ENCODE measurements around the gene FBXW2. TPM values are rescaled to one million over a fixed set of nuclear protein-coding genes. Genes with fewer than 3 reads are reported as not detected.

FBXW2 gene
- total RNA-seq, 1 donor from 2014 or later: 72.9 TPM

GRCh38 chr9:120833325-120833724 lies 40.1 kb upstream of the FBXW2 start:
- no peak for DNase-seq (ENCODE audit: low spot score)
- H3K27ac Mint-ChIP-seq (ENCODE audit: unreplicated experiment): no peak overlapping the region
- peaks cover 38% of the 10 kb centered on the region for H3K36me3 Mint-ChIP-seq (ENCODE audit: low read depth)
- no peak for TF ChIP-seq CTCF (IDR thresholded peaks at IDR 0.05)
- H3K4me3 Mint-ChIP-seq (ENCODE audit: unreplicated experiment): no peak overlapping the region
- peaks cover 9% of the 10 kb centered on the region for H3K4me1 Mint-ChIP-seq (ENCODE audit: low read depth)
- no peaks in the 10 kb centered on the region for H3K27me3 Mint-ChIP-seq (ENCODE audit: low read depth)
- H3K9me3 Mint-ChIP-seq (ENCODE audit: low read depth): no peaks in the 10 kb centered on the region

GRCh38 chr9:120832807-120833206 lies 39.6 kb upstream of the FBXW2 start:
- H3K9me3 Mint-ChIP-seq (ENCODE audit: low read depth): no peaks in the 10 kb centered on the region
- H3K27ac Mint-ChIP-seq (ENCODE audit: unreplicated experiment): no peak overlapping the region
- no peak for DNase-seq (ENCODE audit: low spot score)
- no peak for TF ChIP-seq CTCF (IDR thresholded peaks at IDR 0.05)
- H3K36me3 Mint-ChIP-seq (ENCODE audit: low read depth): peaks cover 36% of the 10 kb centered on the region
- no peak overlapping the region for H3K4me3 Mint-ChIP-seq (ENCODE audit: unreplicated experiment)
- no peaks in the 10 kb centered on the region for H3K27me3 Mint-ChIP-seq (ENCODE audit: low read depth)
- H3K4me1 Mint-ChIP-seq (ENCODE audit: low read depth): peaks cover 7% of the 10 kb centered on the region

GRCh38 chr9:120830865-120831264 lies 37.6 kb upstream of the FBXW2 start:
- Mint-ChIP-seq H3K4me1 (ENCODE audit: low read depth) (no peaks in the 10 kb centered on the region), H3K27me3 (ENCODE audit: low read depth) (no peaks in the 10 kb centered on the region), H3K36me3 (ENCODE audit: low read depth) (peaks cover 44% of the 10 kb centered on the region), H3K27ac (ENCODE audit: unreplicated experiment) (no peak overlapping the region), H3K9me3 (ENCODE audit: low read depth) (no peaks in the 10 kb centered on the region), H3K4me3 (ENCODE audit: unreplicated experiment) (no peak overlapping the region)
- DNase-seq (ENCODE audit: low spot score): no peak
- TF ChIP-seq CTCF (IDR thresholded peaks at IDR 0.05): no peak

- peaks cover 44% of the 10 kb centered on the region for H3K36me3 Mint-ChIP-seq (ENCODE audit: low read depth)
- H3K4me1 Mint-ChIP-seq (ENCODE audit: low read depth): no peaks in the 10 kb centered on the region
- no peak for DNase-seq (ENCODE audit: low spot score)
- no peak overlapping the region for H3K27ac Mint-ChIP-seq (ENCODE audit: unreplicated experiment)
- no peaks in the 10 kb centered on the region for H3K9me3 Mint-ChIP-seq (ENCODE audit: low read depth)
- no peak for TF ChIP-seq CTCF (IDR thresholded peaks at IDR 0.05)
- no peak overlapping the region for H3K4me3 Mint-ChIP-seq (ENCODE audit: unreplicated experiment)
- H3K27me3 Mint-ChIP-seq (ENCODE audit: low read depth): no peaks in the 10 kb centered on the region
Measured at GRCh38 chr9:120830151-120830550, 36.9 kb upstream of the FBXW2 start.

- Mint-ChIP-seq H3K36me3 (ENCODE audit: low read depth) (peaks cover 46% of the 10 kb centered on the region), H3K27me3 (ENCODE audit: low read depth) (no peaks in the 10 kb centered on the region), H3K27ac (ENCODE audit: unreplicated experiment) (no peak overlapping the region), H3K4me1 (ENCODE audit: low read depth) (no peaks in the 10 kb centered on the region), H3K9me3 (ENCODE audit: low read depth) (no peaks in the 10 kb centered on the region), H3K4me3 (ENCODE audit: unreplicated experiment) (no peak overlapping the region)
- TF ChIP-seq CTCF (IDR thresholded peaks at IDR 0.05): no peak
- no peak for DNase-seq (ENCODE audit: low spot score)
Measured at GRCh38 chr9:120829650-120830049, 36.4 kb upstream of the FBXW2 start.

Measured in chondrocyte (in vitro differentiated cells).